ENCODE results near the gene FOXO4.

DNA sequence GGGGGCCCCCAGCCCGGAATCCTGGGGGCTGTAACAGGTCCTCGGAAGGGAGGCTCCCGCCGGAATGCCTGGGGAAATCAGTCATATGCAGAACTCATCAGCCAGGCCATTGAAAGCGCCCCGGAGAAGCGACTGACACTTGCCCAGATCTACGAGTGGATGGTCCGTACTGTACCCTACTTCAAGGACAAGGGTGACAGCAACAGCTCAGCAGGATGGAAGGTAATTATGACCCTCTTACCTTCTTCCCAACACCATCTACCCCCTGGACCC, 1.0 kb downstream of the FOXO4 start:
- TF ChIP-seq SUZ12 (IDR thresholded peaks at IDR 0.05): no peak
- no peak for TF ChIP-seq SP1 (IDR thresholded peaks at IDR 0.05)
- TF ChIP-seq L3MBTL2 (conservative IDR thresholded peaks at IDR 0.05): no peak
- TF ChIP-seq BHLHE40 (IDR thresholded peaks at IDR 0.05; ENCODE audit: borderline replicate concordance): no peak
- TF ChIP-seq FOXK2 (IDR thresholded peaks at IDR 0.05): no peak
- TF ChIP-seq HDGF (IDR thresholded peaks at IDR 0.05; ENCODE audit: borderline replicate concordance): no peak
